Liver (tissue), 9 donors: ENCODE data around the gene RAP2C. TPM values are rescaled to one million over a fixed set of nuclear protein-coding genes. Genes with fewer than 3 reads are reported as not detected.
"Not testable (repeated sequence)": the region's sequence is repeated elsewhere in the genome, so short reads cannot be mapped to it uniquely, and the experiment has no call there.

Source experiments
- DNase-seq: peaks from one replicate; pipeline ENCODE4 v3.0.0-alpha.2; 2017; ENCODE audit warnings: low spot score
- H3K27ac ChIP-seq, 2 donors: one replicate each; pipeline ENCODE4 v1.7.0; 2013; ENCODE audit warnings: inconsistent platforms in 2 of 2, low read length in 2 of 2, control low read depth in 1 of 2, low read depth in 1 of 2, mild to moderate bottlenecking in 1 of 2
- H3K27me3 ChIP-seq, 4 donors: one replicate each; pipeline versions ENCODE4 v1.6.1 to v1.7.0; 2013; ENCODE audit warnings: low read length in 3 of 4, inconsistent platforms in 1 of 4, mild to moderate bottlenecking in 1 of 4, moderate library complexity in 1 of 4; ENCODE audit not compliant: control insufficient read depth in 4 of 4, insufficient read depth in 4 of 4
- H3K36me3 ChIP-seq, 4 donors: one replicate each; pipeline versions ENCODE4 v1.6.1 to v1.7.0; 2013; ENCODE audit warnings: low read length in 3 of 4, mild to moderate bottlenecking in 3 of 4, low read depth in 1 of 4, moderate library complexity in 1 of 4; ENCODE audit not compliant: control insufficient read depth in 4 of 4, insufficient read depth in 3 of 4
- H3K4me1 ChIP-seq, 4 donors: one replicate each; pipeline versions ENCODE4 v1.6.1 to v1.7.0; 2013; ENCODE audit warnings: low read length in 3 of 4, mild to moderate bottlenecking in 3 of 4, moderate library complexity in 1 of 4; ENCODE audit not compliant: control insufficient read depth in 4 of 4, insufficient read depth in 4 of 4
- H3K4me3 ChIP-seq, 3 donors: one replicate each; pipeline versions ENCODE4 v1.6.1 to v1.7.0; 2013; ENCODE audit warnings: low read length in 3 of 3, control low read depth in 1 of 3, low read depth in 1 of 3, mild to moderate bottlenecking in 1 of 3
- H3K9ac ChIP-seq, 2 donors: one replicate each; pipeline ENCODE4 v1.7.0; 2013; ENCODE audit warnings: low read length in 2 of 2, mild to moderate bottlenecking in 2 of 2, moderate library complexity in 2 of 2, control low read depth in 1 of 2, low read depth in 1 of 2
- H3K9me3 ChIP-seq, 4 donors: one replicate each; pipeline versions ENCODE4 v1.6.1 to v1.7.0; 2013; ENCODE audit warnings: low read length in 3 of 4; ENCODE audit not compliant: control insufficient read depth in 4 of 4
- CTCF ChIP-seq: fragments of 150-350 bp; IDR thresholded peaks from 2 replicates; pipeline ENCODE4 v1.5.1; 2017; ENCODE audit warnings: improper control_type of control experiment, low read depth, low read length; ENCODE audit not compliant: missing input control
- EGR1 ChIP-seq, 2 donors: IDR thresholded peaks; 2 replicates each; pipeline ENCODE4 v1.6.1; 2016 to 2018; ENCODE audit warnings: antibody characterized with exemption in 2 of 2, low read depth in 2 of 2
- FOXA1 ChIP-seq: IDR thresholded peaks from 2 replicates; pipeline ENCODE4 v1.6.1; 2016; ENCODE audit warnings: antibody characterized with exemption
- FOXA2 ChIP-seq: IDR thresholded peaks from 2 replicates; pipeline ENCODE4 v1.6.1; 2016; ENCODE audit warnings: antibody characterized with exemption
- GABPA ChIP-seq, 2 donors: IDR thresholded peaks in 1 of 2; conservative IDR thresholded peaks in 1 of 2; 2 replicates each; pipeline ENCODE4 v1.6.1; 2016; ENCODE audit warnings: antibody characterized with exemption in 2 of 2, mild to moderate bottlenecking in 1 of 2, moderate library complexity in 1 of 2
- HNF4A ChIP-seq, 2 donors: conservative IDR thresholded peaks; 2 replicates each; pipeline ENCODE4 v1.6.1; 2016; ENCODE audit warnings: antibody characterized with exemption in 2 of 2, mild to moderate bottlenecking in 2 of 2
- JUND ChIP-seq, 2 donors: IDR thresholded peaks; 2 replicates each; pipeline ENCODE4 v1.6.1; 2016; ENCODE audit warnings: antibody characterized with exemption in 2 of 2
- MAX ChIP-seq: IDR thresholded peaks from 2 replicates; pipeline ENCODE4 v1.6.1; 2016; ENCODE audit warnings: antibody characterized with exemption
- NR2F2 ChIP-seq: IDR thresholded peaks from 2 replicates; pipeline ENCODE4 v1.6.1; 2016; ENCODE audit warnings: antibody characterized with exemption
- RAD21 ChIP-seq, 2 donors: IDR thresholded peaks; 2 replicates each; pipeline ENCODE4 v1.6.1; 2016; ENCODE audit warnings: antibody characterized with exemption in 2 of 2, mild to moderate bottlenecking in 2 of 2
- REST ChIP-seq: IDR thresholded peaks from 2 replicates; pipeline ENCODE4 v1.6.1; 2016; ENCODE audit warnings: antibody characterized with exemption, mild to moderate bottlenecking
- RXRA ChIP-seq, 2 donors: IDR thresholded peaks; 2 replicates each; pipeline ENCODE4 v1.6.1; 2017 to 2018; ENCODE audit warnings: antibody characterized with exemption in 2 of 2, mild to moderate bottlenecking in 1 of 2
- SP1 ChIP-seq: IDR thresholded peaks from 2 replicates; pipeline ENCODE4 v1.6.1; 2018; ENCODE audit warnings: antibody characterized with exemption, mild to moderate bottlenecking
- TAF1 ChIP-seq: conservative IDR thresholded peaks from 2 replicates; pipeline ENCODE4 v1.6.1; 2016; ENCODE audit warnings: antibody characterized with exemption, mild to moderate bottlenecking
- YY1 ChIP-seq: IDR thresholded peaks from 2 replicates; pipeline ENCODE4 v1.6.1; 2016; ENCODE audit warnings: antibody characterized with exemption, mild to moderate bottlenecking
- WGBS: extraction: QIAGEN DNeasy Blood & Tissue Kit; methylation state at CpG from one replicate; pipeline ENCODE4 v1.1.7; 2013; 5-methylcytosine and 5-hydroxymethylcytosine counted together
- polyA plus RNA-seq, 2 donors: library from polyadenylated mRNA; stranded (reverse) in 1 of 2; unstranded in 1 of 2; fragments of 200-250 nt in 1 of 2; fragments of >200 nt in 1 of 2; fragmentation: Nextera tagmentation in 1 of 2; extraction: Ambion mirVana in 1 of 2; gene quantifications; one replicate each; pipeline versions ENCODE4 v1.2.1 to v1.2.3, GENCODE V29; 2013 to 2015
- total RNA-seq, 2 donors: library from RNA; depleted of rRNA; stranded (reverse); fragments of >200 nt; gene quantifications; one replicate each; pipeline ENCODE4 v1.2.3, GENCODE V29; 2014
- donor health status: healthy.
- donor health status: healthy.
- donor health status: healthy.
- donor health status: healthy.
- donor health status: healthy.

RAP2C gene
- total and polyA plus RNA-seq, 4 donors = 12.6 to 35.3 (median 19.3) TPM

GRCh38 chrX:132169554-132169953 lies 49.7 kb downstream of the RAP2C start (continued):
- no peak for TF ChIP-seq CTCF
- no peak for TF ChIP-seq FOXA2

- Histone ChIP-seq H3K9ac (no peak overlapping the region), H3K27ac (no peak overlapping the region), H3K4me3 (no peak overlapping the region), H3K4me1 (peaks cover 1 to 26% (median 13%) of the 10 kb centered on the region in 4 donors), H3K27me3 (no peaks in the 10 kb centered on the region), H3K9me3 (peaks cover 0 to 3% (median 0%) of the 10 kb centered on the region in 4 donors), H3K36me3 (no peaks in the 10 kb centered on the region)
- no peak for DNase-seq
- no peak for TF ChIP-seq TAF1
- no peak for TF ChIP-seq RXRA (IDR thresholded peaks at IDR 0.05)
- no peak for TF ChIP-seq NR2F2
- no peak for TF ChIP-seq JUND (IDR thresholded peaks at IDR 0.05)
- TF ChIP-seq YY1 = no peak
- TF ChIP-seq FOXA2 = no peak
- TF ChIP-seq HNF4A (conservative IDR thresholded peaks at IDR 0.05) = no peak
- no peak for TF ChIP-seq FOXA1
- no peak for TF ChIP-seq GABPA (IDR thresholded peaks at IDR 0.05 in 1 of 2, conservative IDR thresholded peaks at IDR 0.05 in 1 of 2)
- TF ChIP-seq MAX = no peak
- TF ChIP-seq SP1 = no peak
- TF ChIP-seq EGR1 (IDR thresholded peaks at IDR 0.05; ENCODE audit: low read depth in 2 of 2) = no peak
- no peak for TF ChIP-seq REST
- TF ChIP-seq RAD21 (IDR thresholded peaks at IDR 0.05) = no peak
Measured at GRCh38 chrX:132165651-132166050, 53.6 kb downstream of the RAP2C start.

- H3K36me3 ChIP-seq = no peaks in the 10 kb centered on the region
- no peak overlapping the region for H3K4me3 ChIP-seq
- H3K4me1 ChIP-seq = peaks cover 1 to 20% (median 9%) of the 10 kb centered on the region in 4 donors
- no peak for DNase-seq
- no peak for TF ChIP-seq FOXA1
- TF ChIP-seq RAD21 (IDR thresholded peaks at IDR 0.05) = no peak
- no peak for TF ChIP-seq YY1
- TF ChIP-seq RXRA (IDR thresholded peaks at IDR 0.05) = no peak
- H3K9me3 ChIP-seq = peaks cover 0 to 3% (median 0%) of the 10 kb centered on the region in 4 donors
- H3K9ac ChIP-seq = no peak overlapping the region
- H3K27me3 ChIP-seq = no peaks in the 10 kb centered on the region
- no peak overlapping the region for H3K27ac ChIP-seq
Measured at GRCh38 chrX:132165005-132165404, 54.2 kb downstream of the RAP2C start.

- not testable (repeated sequence) for H3K27ac ChIP-seq, H3K27me3 ChIP-seq, H3K9ac ChIP-seq, H3K4me1 ChIP-seq, DNase-seq, H3K9me3 ChIP-seq, H3K4me3 ChIP-seq, H3K36me3 ChIP-seq
- 96% methylated on average over 3 of the region's 3 CpGs for WGBS
Measured at GRCh38 chrX:132163094-132163493, 56.2 kb downstream of the RAP2C start.
